OCI-LY1 (cell line): ENCODE data around the gene ZNRD2.

Source experiments
- H2AFZ ChIP-seq: fragments of 200-600 bp; sonication (generic), shearing (Covaris generic); 2 replicates; pipeline ENCODE4 v1.6.0; 2014; ENCODE audit warnings: antibody characterized with exemption, mild to moderate bottlenecking, low read length
- H3F3A ChIP-seq: fragments of 200-600 bp; sonication (generic), shearing (Covaris generic); 2 replicates; pipeline ENCODE4 v1.6.0; 2014; ENCODE audit warnings: mild to moderate bottlenecking, antibody characterized with exemption, low read length, moderate library complexity; ENCODE audit not compliant: insufficient read depth
- H3K27ac ChIP-seq: fragments of 200-600 bp; sonication (generic); 2 replicates; pipeline ENCODE4 v1.5.1; 2014; ENCODE audit warnings: low read length, mixed run types, mild to moderate bottlenecking, low read depth; ENCODE audit not compliant: poor library complexity, severe bottlenecking
- H3K27me3 ChIP-seq: fragments of 200-600 bp; sonication (generic); 2 replicates; pipeline ENCODE4 v1.6.0; 2014; ENCODE audit warnings: antibody characterized with exemption, mild to moderate bottlenecking, low read length, moderate library complexity; ENCODE audit not compliant: insufficient read depth
- H3K36me3 ChIP-seq: fragments of 200-600 bp; sonication (generic); 2 replicates; pipeline ENCODE4 v1.6.1; 2014; ENCODE audit warnings: mild to moderate bottlenecking, antibody characterized with exemption, low read length, moderate library complexity, mixed read lengths; ENCODE audit not compliant: insufficient read depth
- H3K4me1 ChIP-seq: fragments of 200-600 bp; sonication (generic); 2 replicates; pipeline ENCODE4 v1.5.1; 2014; ENCODE audit warnings: mild to moderate bottlenecking, low read length, moderate library complexity; ENCODE audit not compliant: insufficient read depth, severe bottlenecking
- H3K4me2 ChIP-seq: fragments of 200-600 bp; sonication (generic), shearing (Covaris generic); 2 replicates; pipeline ENCODE4 v1.6.1; 2014; ENCODE audit warnings: low read length
- H3K4me3 ChIP-seq: fragments of 200-600 bp; sonication (generic); 2 replicates; pipeline ENCODE4 v1.5.1; 2014; ENCODE audit warnings: low read length, low read depth, mild to moderate bottlenecking, mixed read lengths; ENCODE audit not compliant: poor library complexity, severe bottlenecking
- H3K79me2 ChIP-seq: fragments of 200-600 bp; shearing (Covaris generic); 2 replicates; pipeline ENCODE4 v1.6.1; 2016; ENCODE audit warnings: mixed run types, low read length, mixed read lengths; ENCODE audit not compliant: insufficient read depth
- H3K9ac ChIP-seq: fragments of 200-600 bp; sonication (generic), shearing (Covaris generic); 2 replicates; pipeline ENCODE4 v1.6.1; 2014; ENCODE audit warnings: mild to moderate bottlenecking, low read length, mixed read lengths
- H3K9me2 ChIP-seq: fragments of 200-600 bp; sonication (generic), shearing (Covaris generic); 2 replicates; pipeline ENCODE4 v1.6.1; 2014; ENCODE audit warnings: low read depth, mild to moderate bottlenecking, low read length, mixed read lengths
- H3K9me3 ChIP-seq: fragments of 200-600 bp; shearing (Covaris generic); 2 replicates; pipeline ENCODE4 v1.6.1; 2014; ENCODE audit warnings: low read length, mixed read lengths
- H4K20me1 ChIP-seq: fragments of 200-600 bp; sonication (generic), shearing (Covaris generic); 2 replicates; pipeline ENCODE4 v1.6.0; 2016; ENCODE audit warnings: mild to moderate bottlenecking, low read length; ENCODE audit not compliant: insufficient read depth
- EZH2 ChIP-seq: fragments of 200-600 bp; sonication (generic), shearing (Covaris generic); IDR thresholded peaks from 2 replicates; pipeline ENCODE4 v1.8.0; 2017; ENCODE audit warnings: borderline replicate concordance, mixed run types, mild to moderate bottlenecking, antibody characterized with exemption, low read length, moderate library complexity, mixed read lengths
- TF ChIP-seq, protein P1 (sequence below): fragments of 200-600 bp; sonication (generic), shearing (Covaris generic); IDR thresholded peaks from 2 replicates; pipeline ENCODE4 v1.5.1; 2017; ENCODE audit warnings: mild to moderate bottlenecking, antibody characterized with exemption, low read length, moderate library complexity, mixed read lengths

The ZNRD2 gene

DNA sequence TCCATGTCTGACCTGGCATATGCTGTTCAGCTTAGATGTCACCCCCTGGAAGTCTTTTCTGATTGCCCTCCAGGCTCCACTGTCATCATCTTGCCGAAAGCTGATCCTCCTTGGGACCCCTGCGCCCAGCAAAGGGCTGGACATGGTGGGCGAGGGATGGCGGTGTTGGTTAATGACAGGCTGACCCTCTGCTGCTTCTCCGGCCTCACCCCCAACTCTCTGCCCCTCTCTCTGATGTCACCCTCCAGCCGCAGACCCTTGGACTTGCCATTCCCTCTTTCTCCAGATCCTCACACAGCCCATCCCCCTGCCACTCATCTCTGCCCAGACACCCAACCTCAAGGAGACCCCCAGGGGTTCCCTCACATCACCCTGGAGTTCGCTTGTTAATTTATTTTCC lies 7.9 kb downstream of the ZNRD2 start:
- H3K4me2 ChIP-seq, result no peak overlapping the region
- H4K20me1 ChIP-seq, result no peaks in the 10 kb centered on the region
- H3K9ac ChIP-seq, result no peak overlapping the region
- H3F3A ChIP-seq, result no peaks in the 10 kb centered on the region; the same call in 1 of the 2 replicates
- H3K36me3 ChIP-seq, result no peaks in the 10 kb centered on the region; the same call in 1 of the 2 replicates
- H3K4me3 ChIP-seq, result no peak overlapping the region
- H3K27me3 ChIP-seq, result peaks cover 5% of the 10 kb centered on the region
- H3K9me3 ChIP-seq, result no peaks in the 10 kb centered on the region
- H3K79me2 ChIP-seq, result no peaks in the 10 kb centered on the region
- H2AFZ ChIP-seq, result no peak overlapping the region
- H3K27ac ChIP-seq, result no peak overlapping the region
- no peaks in the 10 kb centered on the region for H3K9me2 ChIP-seq
- H3K4me1 ChIP-seq, result peaks cover 29% of the 10 kb centered on the region
- TF ChIP-seq, protein P1, sequence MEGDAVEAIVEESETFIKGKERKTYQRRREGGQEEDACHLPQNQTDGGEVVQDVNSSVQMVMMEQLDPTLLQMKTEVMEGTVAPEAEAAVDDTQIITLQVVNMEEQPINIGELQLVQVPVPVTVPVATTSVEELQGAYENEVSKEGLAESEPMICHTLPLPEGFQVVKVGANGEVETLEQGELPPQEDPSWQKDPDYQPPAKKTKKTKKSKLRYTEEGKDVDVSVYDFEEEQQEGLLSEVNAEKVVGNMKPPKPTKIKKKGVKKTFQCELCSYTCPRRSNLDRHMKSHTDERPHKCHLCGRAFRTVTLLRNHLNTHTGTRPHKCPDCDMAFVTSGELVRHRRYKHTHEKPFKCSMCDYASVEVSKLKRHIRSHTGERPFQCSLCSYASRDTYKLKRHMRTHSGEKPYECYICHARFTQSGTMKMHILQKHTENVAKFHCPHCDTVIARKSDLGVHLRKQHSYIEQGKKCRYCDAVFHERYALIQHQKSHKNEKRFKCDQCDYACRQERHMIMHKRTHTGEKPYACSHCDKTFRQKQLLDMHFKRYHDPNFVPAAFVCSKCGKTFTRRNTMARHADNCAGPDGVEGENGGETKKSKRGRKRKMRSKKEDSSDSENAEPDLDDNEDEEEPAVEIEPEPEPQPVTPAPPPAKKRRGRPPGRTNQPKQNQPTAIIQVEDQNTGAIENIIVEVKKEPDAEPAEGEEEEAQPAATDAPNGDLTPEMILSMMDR, result no peak
- no peak for TF ChIP-seq EZH2

DNA sequence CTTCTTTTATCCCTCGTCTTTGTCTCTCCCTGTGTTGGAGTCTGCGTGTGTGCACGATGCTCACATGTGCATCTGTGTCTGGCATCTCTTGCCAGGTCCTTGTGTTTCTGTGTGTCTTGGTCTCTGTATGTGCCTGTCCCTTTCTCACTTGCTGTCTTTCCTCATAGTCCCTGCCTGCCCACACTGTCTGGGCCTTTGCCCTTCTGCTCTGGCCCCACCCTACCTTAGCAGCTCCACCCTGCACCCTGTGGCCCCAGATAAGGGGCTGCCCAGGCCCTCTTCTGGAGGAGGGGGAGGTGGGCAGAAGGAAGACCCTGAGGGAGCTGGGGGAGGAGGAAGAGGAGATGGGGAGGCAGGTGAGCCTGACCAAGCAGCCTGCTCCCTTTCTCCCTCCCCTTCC lies 8.4 kb downstream of the ZNRD2 start:
- H3K36me3 ChIP-seq, result no peaks in the 10 kb centered on the region; the same call in 1 of the 2 replicates
- H4K20me1 ChIP-seq, result no peaks in the 10 kb centered on the region
- H3K4me3 ChIP-seq, result no peak overlapping the region
- H3K79me2 ChIP-seq, result no peaks in the 10 kb centered on the region
- no peaks in the 10 kb centered on the region for H3K9me2 ChIP-seq
- no peak for TF ChIP-seq EZH2
- TF ChIP-seq, protein P1, result no peak
- no peak overlapping the region for H3K4me2 ChIP-seq
- peaks cover 5% of the 10 kb centered on the region for H3K27me3 ChIP-seq
- no peak overlapping the region for H3K9ac ChIP-seq
- H3K4me1 ChIP-seq, result peaks cover 24% of the 10 kb centered on the region
- no peak overlapping the region for H2AFZ ChIP-seq
- H3F3A ChIP-seq, result no peaks in the 10 kb centered on the region; the same call in 1 of the 2 replicates
- H3K9me3 ChIP-seq, result no peaks in the 10 kb centered on the region
- no peak overlapping the region for H3K27ac ChIP-seq

DNA sequence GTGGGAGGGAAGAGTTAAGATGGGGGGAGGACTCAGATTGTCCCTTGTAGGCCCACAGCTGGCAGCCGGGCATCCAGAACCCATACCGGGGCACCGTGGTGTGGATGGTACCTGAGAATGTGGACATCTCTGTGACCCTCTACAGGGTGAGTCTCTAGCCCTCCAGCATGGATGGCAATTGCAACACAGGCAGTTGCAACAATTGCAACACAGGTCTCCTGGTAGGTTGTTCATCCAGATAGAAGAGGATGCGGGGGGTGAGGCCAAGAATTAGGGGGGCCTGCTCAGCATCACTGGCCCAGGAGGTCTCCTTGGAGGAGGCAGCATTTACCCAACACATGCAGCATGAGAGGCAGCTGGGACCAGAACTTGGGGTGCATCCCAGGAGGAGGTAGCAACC lies 9.0 kb downstream of the ZNRD2 start:
- no peak for TF ChIP-seq EZH2
- TF ChIP-seq, protein P1, result no peak
- H3K27me3 ChIP-seq, result peaks cover 5% of the 10 kb centered on the region

More for the DNA sequence above, 9.0 kb downstream of the ZNRD2 start:
- Histone ChIP-seq H3K79me2 (no peaks in the 10 kb centered on the region), H3K4me2 (no peak overlapping the region), H3K9ac (no peak overlapping the region), H3K9me2 (no peaks in the 10 kb centered on the region), H2AFZ (no peak overlapping the region), H3K27ac (no peak overlapping the region), H3K4me1 (peaks cover 20% of the 10 kb centered on the region), H3K4me3 (no peak overlapping the region), H3K9me3 (no peaks in the 10 kb centered on the region), H4K20me1 (no peaks in the 10 kb centered on the region), H3F3A (no peaks in the 10 kb centered on the region; the same call in 1 of the 2 replicates), H3K36me3 (no peaks in the 10 kb centered on the region)
